IMR-90 (cell line): Measurements from ENCODE around the gene SPTLC2. TPM values are rescaled to one million over a fixed set of nuclear protein-coding genes. Genes with fewer than 3 reads are reported as not detected.

Experiments used
- CHD1 ChIP-seq: IDR thresholded peaks from 2 replicates; pipeline ENCODE4 v1.6.1; 2012; ENCODE audit warnings: low read depth, low read length, improper control_type of control experiment
- polyA plus RNA-seq, 3 experiments: library from polyadenylated mRNA; depleted of rRNA; stranded (reverse); fragments of >200 nt; gene quantifications; 2 replicates each; pipeline ENCODE4 v1.2.3, GENCODE V29; 2012; ENCODE audit warnings: low replicate concordance in 1 of 3
- total RNA-seq: library from RNA; depleted of rRNA; stranded (reverse); fragments of >200 nt; gene quantifications from 2 replicates; pipeline ENCODE4 v1.2.3, GENCODE V29; 2012
- TF ChIP-seq, protein P1 (sequence below): fragments of 150-350 bp; IDR thresholded peaks from 2 replicates; pipeline ENCODE4 v1.6.1; 2017; ENCODE audit warnings: mild to moderate bottlenecking, antibody characterized with exemption, low read length, low read depth

The SPTLC2 gene
- total and polyA plus RNA-seq, 2 of the 4 experiments (the other 2 are of a cell fraction): 22.6 to 68.3 TPM

DNA sequence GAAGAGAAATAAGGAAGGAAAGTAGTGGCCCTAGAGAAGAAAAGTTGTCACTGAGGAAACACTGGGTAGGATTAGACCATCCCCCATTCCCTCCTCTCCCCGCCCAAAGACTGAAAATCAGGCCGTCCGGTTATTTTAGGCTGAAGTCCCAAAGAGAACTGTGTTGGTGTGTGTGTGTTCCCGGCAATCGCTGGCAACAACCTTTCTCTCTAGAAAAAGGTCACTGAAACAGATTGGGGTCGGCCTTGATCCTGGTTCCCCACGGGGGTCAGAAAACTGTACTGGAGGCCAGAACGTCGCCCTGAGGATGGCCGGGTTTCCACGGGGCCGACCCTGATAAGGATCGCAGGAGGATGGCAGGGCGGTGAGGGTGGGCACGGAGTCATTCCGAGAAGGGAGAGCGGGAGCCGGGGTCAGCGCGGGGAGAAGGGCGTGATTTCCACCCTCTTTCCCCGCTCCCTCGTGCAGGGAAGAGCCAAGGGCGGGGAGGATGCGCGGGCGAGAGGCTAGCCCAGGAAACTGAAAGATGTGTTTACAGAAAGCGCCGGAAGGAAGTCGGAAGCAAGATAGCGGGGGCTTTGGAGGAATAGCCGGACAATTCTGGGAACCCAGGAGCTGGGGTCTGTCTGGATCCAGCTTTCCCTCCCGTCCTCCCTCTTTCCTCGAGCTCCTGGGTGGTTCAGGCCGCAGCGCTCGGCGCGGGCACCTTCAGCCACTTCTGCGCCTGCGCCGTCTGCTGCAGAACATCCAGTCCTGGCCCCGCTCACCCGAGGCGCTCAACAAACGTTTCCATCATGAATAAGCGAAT, 25.3 kb upstream of the SPTLC2 start (continued):
- TF ChIP-seq, protein P1, sequence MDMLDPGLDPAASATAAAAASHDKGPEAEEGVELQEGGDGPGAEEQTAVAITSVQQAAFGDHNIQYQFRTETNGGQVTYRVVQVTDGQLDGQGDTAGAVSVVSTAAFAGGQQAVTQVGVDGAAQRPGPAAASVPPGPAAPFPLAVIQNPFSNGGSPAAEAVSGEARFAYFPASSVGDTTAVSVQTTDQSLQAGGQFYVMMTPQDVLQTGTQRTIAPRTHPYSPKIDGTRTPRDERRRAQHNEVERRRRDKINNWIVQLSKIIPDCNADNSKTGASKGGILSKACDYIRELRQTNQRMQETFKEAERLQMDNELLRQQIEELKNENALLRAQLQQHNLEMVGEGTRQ: no peak
- no peak for TF ChIP-seq CHD1
